GM04503 (cell line): Measurements from ENCODE around the gene SLC49A3.
A peak's percentile ranks its signal among the peaks of the same experiment; 100 is the strongest.
"Not testable (repeated sequence)": the region's sequence is repeated elsewhere in the genome, so short reads cannot be mapped to it uniquely, and the experiment has no call there.

Experiments used
- DNase-seq: peaks from one replicate; pipeline ENCODE4 v3.0.0-alpha.2; 2012; ENCODE audit warnings: low read depth

SLC49A3 gene

DNA sequence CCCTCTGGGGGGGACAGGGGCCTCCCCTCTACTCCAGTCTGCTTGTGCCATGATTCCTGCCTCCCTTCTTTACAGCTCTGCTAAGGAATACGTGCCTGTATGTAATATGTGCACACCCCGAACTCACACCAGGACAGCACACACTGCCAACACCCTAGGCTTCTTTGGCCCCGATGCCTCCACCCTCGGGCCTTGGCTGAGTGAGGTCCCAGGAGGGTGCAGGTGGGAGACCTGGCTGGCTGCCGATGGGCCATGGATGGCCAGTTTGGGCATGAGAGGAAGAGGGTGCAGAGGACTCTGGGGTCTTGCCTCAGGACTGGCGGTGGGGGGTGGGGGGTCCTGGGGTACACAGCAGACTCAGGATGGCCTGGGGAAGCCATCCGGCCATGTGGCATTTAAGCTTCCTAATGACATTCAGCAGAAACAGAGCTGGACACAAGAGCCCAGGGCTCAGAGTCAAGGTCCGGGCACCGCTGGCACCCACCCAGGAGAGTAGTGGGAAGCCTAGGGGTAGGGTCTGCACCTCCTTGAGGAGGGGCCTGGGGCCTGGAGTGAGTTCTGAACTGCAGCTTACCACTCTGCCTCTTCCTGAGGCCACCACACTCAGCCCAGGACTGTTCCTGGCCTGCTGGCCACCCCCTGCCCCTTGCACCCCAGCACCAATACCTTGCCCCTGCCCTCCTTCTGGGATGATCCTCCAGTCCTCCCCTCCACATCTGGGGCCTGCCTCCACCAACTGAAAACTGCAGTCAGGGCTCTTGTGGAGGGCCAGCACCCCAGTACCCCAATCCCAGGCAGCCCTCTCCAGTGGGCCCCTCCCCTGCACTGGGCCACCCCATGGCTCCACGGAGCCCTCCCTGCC is 14.6 kb upstream of the SLC49A3 start:
- no peak for DNase-seq

DNA sequence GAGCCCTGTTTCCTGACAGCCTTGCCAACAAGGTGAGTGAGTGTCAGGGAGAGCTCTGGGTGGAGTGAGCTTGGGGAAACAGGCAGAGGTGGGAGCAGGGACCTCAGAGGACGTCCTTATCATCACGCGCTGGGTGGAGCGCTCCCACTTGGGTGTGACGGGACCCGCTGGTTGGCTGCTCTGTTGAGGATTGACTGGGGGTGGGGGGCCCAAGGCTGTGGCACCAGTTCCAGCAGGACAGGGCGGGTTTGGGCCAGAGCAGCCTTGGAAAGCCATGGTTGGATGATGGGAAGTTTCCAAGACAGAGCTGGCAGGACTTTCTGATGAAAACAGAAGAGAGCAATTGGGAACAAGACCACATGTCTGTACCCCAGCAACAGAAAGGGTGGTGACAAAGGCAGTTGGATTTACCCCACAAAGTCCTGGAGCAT is 13.7 kb upstream of the SLC49A3 start:
- DNase-seq: no peak

DNA sequence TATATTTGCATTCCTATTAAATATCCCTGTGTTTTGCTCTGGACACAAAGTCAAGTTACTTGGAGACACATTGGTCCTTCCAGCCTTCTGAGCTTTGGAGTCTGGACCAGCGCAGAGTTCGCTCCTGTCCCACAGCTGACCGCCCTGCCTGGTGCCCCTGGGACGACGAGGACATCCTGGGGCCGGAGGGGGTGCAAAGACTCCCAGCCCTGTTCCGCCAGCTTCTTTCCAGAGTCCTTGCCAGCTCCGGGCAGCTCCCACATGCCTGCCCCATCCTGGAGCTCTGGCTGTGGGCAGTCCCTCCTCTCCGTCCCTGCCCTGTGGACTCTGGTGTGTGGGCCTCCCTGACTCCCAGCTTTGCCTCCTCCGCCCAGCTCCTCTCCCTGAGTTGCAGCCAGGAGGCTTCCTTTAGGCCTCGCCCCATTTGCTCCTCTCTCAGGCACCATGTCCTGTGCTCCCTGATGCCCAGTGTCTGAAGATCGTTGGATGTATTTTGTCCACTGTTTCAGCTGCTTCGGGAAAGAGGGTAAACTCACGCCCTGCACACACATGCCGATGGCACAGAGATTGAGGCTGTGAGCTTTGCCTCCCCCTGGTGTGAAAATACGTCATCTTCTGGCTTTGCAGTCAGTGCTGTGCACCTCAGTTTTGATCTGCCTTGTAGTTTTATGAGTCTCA is 11.8 kb upstream of the SLC49A3 start:
- DNase-seq: no peak

- DNase-seq: no peak
Observed at GRCh38 chr4:699816-700580, 11.0 kb upstream of the SLC49A3 start.

GRCh38 chr4:694341-694940 is 5.5 kb upstream of the SLC49A3 start:
- not testable (repeated sequence) for DNase-seq

- DNase-seq: no peak
Observed at GRCh38 chr4:692771-693554, 4.0 kb upstream of the SLC49A3 start.

DNA sequence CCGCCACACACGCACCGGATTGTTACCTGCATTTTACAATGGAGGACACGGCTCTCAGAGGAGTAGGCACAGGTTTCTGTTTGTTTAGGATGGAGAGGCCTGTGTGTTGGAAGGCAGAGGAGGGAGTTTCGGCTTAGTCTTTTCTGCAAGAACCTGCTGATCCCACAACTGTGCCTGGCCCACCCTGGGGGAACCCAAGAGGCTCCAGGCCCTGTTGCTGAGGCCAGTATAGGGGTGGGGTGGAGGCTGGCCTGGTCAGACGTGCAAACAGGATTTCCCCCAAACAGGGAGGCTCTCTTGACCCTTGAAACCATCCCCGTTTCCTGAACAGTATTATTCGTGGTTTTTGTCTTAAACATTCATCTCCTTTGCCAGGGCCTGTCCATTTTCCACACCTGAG is 772 bp upstream of the SLC49A3 start:
- no peak for DNase-seq

GRCh38 chr4:687971-688853 is 739 bp downstream of the SLC49A3 start:
- no peak for DNase-seq

DNA sequence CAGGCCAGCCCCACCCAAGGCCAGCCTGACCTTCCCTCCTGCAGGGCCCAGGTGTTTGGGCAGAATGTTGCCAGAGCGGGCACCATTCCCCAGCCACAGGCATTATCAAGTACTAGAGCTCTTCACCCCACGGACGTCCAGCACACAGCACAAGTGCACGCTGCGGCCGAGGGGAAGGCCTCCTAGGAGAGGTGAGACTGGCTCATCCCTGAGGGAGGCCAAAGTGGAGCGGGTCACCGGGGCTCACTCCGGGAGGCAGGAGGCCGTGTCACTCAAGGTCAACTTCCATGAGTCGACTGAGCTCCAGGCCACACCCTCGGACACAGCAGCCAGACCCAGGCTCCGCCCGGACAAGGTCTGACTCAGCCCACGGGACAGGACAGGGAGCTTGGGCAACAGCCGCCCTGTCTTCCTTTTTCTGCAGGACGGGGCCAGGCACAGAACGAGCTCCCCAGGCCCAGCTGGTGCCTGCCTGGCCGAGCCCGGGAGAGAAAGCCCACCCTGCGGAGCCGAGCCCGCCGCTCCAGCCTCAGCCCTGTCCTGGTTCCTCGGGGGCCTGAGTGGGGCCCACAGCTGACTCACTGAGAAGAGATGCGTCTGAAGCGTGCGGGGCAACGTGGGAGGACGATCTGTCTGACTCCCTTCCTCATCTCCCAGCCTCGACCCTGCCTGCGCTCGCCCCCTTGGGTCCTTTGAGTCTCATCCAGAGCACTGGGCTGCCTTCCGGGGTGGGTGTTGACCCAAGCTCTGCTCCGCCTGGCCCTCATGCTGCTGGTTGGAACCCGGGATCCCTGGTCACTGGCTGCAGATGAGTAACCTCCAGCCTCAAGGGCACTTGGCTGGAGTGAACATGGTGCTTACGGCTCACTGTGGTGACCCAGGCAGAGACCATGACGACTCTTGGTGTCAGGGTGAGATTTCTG is 1.6 kb downstream of the SLC49A3 start:
- peak; percentile 68 for DNase-seq

GRCh38 chr4:686413-687040 is 2.4 kb downstream of the SLC49A3 start:
- DNase-seq: no peak

GRCh38 chr4:685679-686412 is 3.1 kb downstream of the SLC49A3 start:
- DNase-seq: no peak

- no peak for DNase-seq
Observed at GRCh38 chr4:684623-685327, 4.2 kb downstream of the SLC49A3 start.

DNA sequence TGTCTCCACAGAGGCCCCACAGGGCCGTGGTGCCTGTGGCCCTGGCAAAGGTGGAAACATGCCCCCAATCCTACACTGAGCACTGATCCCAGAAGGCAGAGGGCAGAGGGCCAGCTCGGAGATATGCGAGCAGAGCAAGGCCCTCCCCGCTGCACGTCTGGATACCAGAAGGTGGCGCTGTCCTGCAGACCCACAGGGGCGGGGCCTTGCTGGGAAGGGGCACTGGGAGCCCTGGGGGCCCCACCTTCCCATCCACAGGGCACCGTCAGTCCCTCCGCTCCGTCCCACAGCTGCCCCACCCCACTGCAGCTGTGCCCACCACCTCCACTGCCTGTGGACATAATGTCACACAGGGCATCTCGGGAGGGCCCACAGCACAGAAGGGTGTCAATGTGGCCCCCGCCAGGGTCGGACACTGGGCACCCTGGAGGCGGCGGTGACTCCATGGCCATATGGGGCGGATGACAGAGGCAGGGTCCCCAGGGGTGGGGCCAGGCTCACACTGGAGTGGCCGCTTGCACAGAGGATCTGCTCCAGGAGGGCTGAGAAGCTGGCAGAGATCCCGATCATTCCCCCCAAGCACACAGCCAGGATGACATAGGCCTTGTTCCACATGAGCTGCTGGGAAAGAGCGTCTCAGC is 4.8 kb downstream of the SLC49A3 start:
- DNase-seq: no peak

DNA sequence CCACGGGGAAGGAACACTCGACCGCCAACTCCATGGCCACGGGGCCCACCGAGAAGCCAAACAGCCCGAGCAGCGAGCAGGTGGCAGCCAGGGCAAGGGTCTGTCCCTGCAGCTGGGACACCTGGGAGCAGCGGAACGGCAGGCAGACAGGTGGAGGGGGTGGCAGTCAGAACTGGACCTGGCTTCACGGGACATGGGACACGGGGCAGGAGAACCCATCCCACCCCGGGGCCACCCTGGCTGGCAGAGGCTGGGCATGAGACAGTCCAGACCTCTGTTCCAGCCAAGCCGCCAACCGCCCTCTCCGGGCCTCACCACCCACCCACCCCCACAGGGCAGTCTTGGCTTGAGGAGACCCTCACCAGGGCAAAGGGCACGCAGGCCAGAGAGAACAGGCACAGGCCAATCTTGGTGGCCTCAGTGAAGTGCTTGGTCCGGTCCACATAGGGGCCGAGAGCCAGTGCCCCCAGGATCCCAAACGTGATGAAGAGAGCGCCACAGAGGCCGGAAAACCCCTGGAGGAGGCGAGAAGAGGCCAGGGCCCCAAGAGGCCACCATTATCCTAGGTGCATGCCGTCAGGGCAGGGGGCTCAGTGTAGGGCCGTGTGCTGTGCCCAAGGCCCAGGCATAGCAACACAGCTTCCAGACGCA is 5.6 kb downstream of the SLC49A3 start:
- DNase-seq: no peak

DNA sequence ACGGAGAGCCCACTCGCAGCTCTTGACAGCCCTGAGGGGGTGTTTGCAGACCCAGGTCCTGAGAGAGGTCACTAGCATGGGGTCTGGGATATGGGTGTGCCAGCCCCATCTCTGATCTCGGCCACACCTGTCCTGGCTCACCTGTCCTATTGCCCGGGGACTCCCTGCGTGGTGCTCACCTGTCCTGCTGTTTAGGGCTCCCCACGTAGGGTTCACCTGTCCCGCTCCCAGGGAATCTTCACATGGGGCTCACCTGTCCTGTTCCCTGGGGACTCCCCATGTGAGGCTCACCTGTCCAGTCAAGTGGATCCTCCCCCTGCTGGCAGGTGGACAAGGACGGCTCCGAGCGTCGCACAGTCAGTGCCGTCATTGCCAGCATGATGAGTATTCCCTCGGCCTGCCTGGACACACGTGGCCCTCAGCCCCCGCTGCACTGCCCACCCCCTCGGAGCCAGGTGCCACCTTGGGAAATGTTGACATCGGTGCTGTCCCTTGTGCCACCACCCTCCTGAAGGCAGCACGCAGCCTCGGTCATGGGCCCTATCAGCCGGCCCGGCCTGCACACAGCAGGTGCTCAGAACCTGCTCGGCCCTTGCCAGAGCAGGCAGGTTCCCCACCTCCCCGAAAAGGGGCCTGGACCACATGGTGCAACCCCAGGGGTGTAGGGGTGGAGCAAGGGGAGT is 6.3 kb downstream of the SLC49A3 start:
- DNase-seq: no peak
